Suppressor macrophage treated with lipopolysaccharide for 1 hour (primary cell): ENCODE results near the gene TRPM2.
"Not testable (repeated sequence)": the region's sequence is repeated elsewhere in the genome, so short reads cannot be mapped to it uniquely, and the experiment has no call there.

Source experiments
- DNase-seq, 3 donors: peaks; one replicate each; pipeline ENCODE4 v3.0.0-alpha.2; 2020 to 2022

TRPM2 gene

DNA sequence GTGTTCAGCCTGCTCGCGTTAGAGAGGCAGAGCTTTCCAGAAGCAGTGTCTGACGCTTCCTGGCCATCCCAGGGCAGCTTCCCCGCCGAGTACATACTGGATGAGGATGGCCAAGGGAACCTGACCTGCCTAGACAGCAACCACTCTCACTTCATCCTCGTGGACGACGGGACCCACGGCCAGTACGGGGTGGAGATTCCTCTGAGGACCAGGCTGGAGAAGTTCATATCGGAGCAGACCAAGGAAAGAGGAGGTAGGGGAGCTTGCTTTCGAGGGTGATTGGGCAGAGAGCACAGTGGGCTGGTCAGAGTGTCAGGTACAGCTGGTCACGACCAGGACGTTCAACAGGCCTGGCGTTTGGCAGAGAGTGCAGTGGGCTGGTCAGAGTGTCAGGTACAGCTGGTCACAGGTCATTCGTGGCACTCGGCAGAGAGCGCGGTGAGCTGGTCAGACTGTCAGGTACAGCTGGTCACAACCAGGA is 22.4 kb downstream of the TRPM2 start:
- no peak for DNase-seq

DNA sequence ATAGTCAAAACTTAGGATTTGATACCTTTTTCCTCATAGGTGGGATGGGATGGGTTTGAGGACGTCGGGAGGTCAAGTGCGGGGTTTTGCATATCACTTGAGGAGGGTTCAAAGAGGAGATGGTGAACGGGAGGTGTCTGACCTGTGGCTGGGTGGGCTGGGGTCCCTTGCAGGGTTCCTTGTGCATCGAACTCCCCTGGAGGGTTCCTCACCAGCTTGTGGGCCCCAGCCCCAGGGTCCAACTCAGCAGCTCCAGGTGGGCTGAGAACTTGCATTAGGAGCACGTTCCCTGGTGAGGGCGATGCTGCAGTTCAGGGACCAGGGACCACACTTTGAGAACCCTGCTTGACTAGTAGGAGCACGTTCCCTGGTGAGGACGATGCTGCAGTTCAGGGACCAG is 23.2 kb downstream of the TRPM2 start:
- DNase-seq: no peak

- DNase-seq: no peak
Observed at GRCh38 chr21:44377201-44377921, 23.9 kb downstream of the TRPM2 start.

DNA sequence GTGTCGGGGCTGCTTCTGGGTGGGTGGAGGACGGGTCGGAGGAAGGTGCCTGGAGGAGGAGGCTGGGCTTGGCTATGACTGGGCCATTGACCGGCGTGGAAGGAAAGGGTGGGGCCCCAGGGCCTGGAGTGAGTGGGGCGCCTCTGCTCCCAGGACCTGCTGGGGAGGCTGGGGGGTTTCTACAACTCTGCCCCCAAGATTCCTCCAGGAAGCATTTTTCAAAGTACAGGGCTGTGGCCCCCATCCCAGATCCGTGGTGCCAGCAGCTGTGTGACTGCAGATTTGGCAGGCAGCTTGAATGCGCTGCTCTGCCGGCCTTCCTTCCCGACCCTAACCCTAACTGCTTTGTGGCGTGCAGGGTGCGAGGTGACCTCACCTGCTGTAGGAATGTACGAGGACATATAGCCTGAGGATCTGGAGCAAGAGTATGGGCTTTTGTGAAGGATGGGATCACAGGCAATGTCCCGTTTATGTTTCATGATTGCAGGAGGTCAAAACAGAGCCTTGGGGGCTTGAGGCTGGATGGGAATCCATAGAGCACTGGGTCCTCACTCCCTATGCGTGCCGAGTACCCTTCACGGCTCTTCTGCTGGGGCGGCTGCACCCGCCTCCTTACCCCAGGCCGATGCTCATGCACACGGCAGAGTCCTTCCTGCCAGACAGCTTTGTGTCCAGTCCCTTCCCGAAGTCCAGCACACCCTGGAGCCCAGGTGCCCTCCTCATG is 24.7 kb downstream of the TRPM2 start:
- DNase-seq: no peak

- no peak for DNase-seq
Observed at GRCh38 chr21:44378646-44379514, 25.5 kb downstream of the TRPM2 start.

GRCh38 chr21:44379515-44379848 is 26.1 kb downstream of the TRPM2 start:
- no peak for DNase-seq

DNA sequence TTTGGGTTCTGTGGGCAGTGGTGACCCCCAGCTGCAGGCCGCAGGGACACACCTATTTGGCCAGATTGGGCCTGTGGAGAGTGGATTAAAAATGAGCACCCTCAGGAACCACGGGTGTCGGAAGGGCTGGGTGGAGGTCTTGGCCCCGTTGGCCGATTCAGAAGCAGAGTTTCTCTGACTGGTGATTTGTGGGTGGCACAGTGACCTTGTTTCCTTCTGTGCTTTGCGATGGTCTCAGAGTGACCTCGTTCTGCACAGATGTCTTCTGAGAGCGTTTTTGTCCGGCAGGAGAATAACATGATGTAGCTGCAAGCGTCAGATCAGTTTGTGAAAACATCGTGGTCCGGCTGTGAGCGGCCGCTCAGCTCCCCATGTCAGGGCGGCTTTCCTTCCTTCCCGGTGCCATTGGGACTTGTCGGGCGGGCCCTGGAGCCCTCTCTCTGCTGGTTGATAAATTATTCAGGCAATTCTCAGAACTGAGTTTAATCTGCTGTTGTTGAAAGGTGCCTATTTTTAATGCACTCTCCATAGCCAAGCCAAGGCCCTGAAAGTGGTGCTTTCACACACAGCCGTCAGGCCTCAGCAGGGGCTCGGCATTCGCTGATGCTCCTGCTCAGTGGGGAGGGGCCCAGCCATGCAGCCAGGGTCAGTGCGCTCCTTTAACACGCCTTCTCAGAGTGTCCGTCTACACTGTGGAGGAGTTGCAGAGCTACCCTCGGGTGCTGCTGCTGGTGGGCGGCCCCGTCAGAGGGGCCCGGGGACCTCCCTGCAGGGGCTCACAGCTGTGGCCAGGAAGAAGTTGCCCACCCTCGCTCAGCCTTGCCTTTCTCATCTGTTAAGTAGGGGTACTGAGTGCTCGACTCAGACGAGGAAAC is 26.8 kb downstream of the TRPM2 start:
- no peak for DNase-seq

DNA sequence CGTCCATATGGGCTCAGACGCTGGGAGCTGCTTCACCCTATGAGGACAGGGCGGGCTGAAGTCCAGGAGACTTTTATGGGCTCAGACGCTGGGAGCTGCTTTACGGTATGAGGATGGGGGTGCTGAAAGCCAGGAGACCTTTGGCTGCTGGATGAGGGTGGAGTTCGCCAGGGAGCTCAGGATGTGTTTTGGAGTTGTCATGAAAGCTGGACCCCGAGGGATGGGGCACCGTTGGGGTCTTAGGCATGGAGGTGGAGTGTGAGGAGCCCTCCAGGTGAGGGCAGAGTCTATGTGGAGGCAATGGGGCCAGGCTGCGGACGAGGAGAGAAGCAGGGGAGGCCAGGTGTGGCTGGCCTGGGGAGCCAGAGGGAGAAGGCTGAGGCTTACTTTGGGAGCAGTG is 27.5 kb downstream of the TRPM2 start:
- no peak for DNase-seq

DNA sequence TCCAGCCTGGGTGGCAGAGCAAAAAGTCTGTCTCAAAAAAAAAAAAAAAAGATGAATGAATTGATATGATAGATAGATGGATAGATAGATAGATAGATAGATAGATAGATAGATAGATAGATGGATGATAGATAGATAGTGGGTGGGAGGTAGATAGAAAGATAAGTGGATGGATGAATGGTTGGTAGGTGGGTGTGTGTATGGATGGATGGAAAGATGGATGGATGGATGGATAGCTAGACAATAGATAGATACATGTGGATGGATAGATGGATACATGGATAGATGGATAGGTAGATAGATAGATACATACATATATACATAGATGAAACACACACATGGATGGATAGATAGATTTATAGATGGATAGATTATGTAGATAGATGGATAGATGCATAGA is 28.5 kb downstream of the TRPM2 start:
- DNase-seq: no peak

GRCh38 chr21:44382536-44382935 is 29.1 kb downstream of the TRPM2 start:
- no peak for DNase-seq

- no peak for DNase-seq
Observed at GRCh38 chr21:44383216-44383615, 29.8 kb downstream of the TRPM2 start.

- no peak for DNase-seq
Observed at GRCh38 chr21:44384968-44385367, 31.5 kb downstream of the TRPM2 start.

DNA sequence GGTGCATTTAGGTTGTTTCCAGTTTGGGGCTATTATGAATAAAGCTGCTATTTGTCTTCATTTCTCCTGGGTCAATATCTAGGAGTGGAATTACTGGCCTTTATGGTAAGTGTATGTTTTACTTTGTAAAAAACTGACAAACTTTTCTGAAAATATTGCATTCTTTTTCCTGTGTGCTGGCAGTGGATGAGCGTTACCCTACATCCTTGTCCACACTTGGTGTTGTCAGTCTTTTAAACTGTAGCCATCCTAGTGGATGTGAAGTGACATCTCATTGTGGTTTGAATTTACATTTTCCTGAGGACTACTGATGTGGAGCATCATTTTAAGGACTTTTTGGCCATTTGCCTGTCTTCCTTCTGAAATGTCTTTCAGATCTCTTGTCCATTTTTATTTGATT is 35.9 kb downstream of the TRPM2 start:
- no peak for DNase-seq

- DNase-seq: no peak
Observed at GRCh38 chr21:44390886-44391285, 37.5 kb downstream of the TRPM2 start.

DNA sequence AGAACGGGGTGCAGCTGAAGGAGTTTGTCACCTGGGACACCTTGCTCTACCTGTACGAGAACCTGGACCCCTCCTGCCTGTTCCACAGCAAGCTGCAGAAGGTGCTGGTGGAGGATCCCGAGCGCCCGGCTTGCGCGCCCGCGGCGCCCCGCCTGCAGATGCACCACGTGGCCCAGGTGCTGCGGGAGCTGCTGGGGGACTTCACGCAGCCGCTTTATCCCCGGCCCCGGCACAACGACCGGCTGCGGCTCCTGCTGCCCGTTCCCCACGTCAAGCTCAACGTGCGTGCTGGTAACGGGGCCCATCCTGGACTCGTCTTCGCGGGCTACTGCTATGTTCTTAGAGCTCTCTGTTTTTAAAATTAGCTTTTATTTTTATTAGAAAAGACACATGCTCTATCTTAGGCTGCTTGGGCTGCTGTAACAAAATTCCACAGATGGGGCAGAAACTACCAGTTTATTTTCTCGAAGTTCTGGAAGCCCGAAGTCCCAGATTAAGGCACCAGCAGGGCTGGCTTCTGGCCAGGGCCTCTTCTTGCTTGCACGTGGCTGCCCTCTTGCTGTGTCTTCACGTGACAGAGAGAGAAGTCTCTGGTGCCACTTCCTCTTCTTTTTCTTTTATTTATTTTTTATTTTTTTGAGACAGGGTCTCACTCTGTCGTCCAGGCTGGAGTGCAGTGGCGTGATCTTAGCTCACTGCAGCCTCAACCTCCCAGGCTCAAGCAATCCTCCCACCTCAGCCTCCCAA is 38.1 kb downstream of the TRPM2 start:
- DNase-seq: peak; percentile 65 to 81 (median 76)

GRCh38 chr21:44392185-44392584 is 38.8 kb downstream of the TRPM2 start:
- no peak for DNase-seq

GRCh38 chr21:44392916-44393315 is 39.5 kb downstream of the TRPM2 start:
- DNase-seq: no peak

DNA sequence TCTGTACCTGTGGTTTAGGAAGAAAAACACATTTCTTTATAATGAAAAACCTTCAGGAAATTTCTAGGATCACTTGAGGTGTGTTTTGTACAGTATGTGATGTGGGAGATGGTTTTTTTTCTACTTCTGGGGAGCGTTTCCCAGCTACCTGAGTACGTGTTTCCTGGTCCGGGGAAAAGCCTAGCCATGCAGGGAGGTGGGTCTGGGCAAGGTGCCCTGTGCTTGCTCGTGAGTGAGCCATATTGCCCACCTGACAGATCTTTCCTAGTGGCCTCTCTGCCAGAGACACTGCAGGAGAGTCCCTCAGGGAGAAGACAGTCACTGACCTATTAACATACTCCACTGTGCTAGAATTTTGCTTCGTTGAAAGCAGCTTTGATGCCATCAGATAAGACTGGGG is 41.3 kb downstream of the TRPM2 start:
- no peak for DNase-seq

GRCh38 chr21:44395260-44395659 is 41.8 kb downstream of the TRPM2 start:
- no peak for DNase-seq

GRCh38 chr21:44396803-44397202 is 43.4 kb downstream of the TRPM2 start:
- not testable (repeated sequence) for DNase-seq

DNA sequence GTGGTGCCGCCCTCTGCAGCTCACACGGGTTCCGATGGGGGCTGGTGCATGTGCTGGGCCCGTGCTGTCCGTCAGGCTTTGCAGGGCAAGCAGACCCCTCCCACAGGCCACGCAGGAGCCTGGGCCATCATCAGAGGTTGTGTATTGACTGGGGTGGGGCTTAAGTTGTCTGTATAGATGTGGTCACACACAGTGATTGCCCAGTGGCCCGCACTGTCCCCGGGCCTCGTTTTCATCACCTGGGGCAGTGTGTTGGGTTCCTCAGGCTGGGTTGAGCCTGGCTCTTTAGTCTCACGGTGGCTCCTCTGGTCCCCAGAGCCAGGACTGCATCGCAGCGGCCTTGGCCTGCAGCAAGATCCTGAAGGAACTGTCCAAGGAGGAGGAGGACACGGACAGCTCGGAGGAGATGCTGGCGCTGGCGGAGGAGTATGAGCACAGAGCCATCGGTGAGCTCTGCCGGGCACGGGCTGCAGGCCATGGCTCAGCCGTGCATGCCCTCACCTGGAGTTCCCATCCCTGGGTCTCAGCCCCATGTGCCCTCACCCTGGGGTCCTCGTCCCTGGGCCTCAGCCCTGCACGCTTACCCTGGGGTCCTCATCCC is 44.1 kb downstream of the TRPM2 start:
- no peak for DNase-seq
